HG03520 (cell line): ENCODE data around the gene SERPING1.

Source experiments
- ATAC-seq: cut with Tn5 transposase; IDR thresholded peaks from one replicate; pipeline ENCODE4 v1.9.1; 2021; ENCODE audit warnings: mild to moderate bottlenecking, moderate library complexity; ENCODE audit not compliant: unreplicated experiment

Gene SERPING1

GRCh38 chr11:57597461-57597915, at the start of gene SERPING1:
Gene SERPING1 (plus strand): TSS chr11:57597685. CDS start chr11:57598271, 586 bp downstream.
- no peak for ATAC-seq

DNA sequence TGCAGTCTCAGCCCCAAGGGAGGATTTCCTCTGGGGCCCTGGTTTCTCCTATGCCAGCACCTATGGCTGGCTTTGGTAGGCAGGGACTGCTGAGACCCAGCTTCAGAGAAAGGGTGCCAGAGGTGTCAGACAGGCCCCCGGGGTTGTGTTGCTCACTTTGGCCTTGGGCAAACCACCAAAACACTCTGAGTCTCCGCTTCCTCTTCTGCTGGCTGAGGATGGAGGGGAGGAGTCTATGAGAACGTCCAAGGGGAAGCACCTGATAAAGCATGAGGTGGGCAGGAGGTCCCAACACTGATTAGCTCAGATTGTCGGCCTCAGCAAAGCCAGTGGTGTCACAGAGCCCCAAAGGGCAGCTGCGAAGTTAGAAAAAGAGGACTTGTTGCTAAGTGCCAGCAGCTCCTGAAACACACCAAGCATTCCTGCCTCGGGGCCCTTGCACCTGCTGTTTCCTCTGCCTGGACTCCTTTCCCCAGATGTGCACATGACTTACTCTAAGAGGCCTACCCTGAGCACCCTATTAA, 49.6 kb upstream of the SERPING1 start:
- ATAC-seq: peak; percentile 83

DNA sequence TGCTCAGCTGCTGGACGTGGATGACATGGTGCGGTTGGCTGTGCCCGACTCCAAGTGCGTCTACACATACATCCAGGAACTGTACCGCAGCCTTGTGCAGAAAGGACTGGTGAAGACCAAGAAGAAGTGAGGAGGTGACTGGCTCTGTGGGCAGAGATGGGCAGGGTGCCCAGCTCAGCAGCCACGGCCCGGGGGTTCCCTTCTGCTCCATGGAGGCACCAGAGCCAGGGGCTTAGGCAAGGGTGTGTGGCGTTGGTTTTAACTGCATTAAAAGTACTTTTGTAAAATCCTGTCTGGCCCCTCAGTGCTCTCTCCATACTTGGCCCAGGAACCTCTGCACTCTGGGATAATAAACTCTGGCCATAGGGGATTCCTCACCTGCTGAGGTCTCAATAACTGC, 47.5 kb upstream of the SERPING1 start:
- no peak for ATAC-seq

GRCh38 chr11:57551941-57552340, 45.5 kb upstream of the SERPING1 start:
- no peak for ATAC-seq

DNA sequence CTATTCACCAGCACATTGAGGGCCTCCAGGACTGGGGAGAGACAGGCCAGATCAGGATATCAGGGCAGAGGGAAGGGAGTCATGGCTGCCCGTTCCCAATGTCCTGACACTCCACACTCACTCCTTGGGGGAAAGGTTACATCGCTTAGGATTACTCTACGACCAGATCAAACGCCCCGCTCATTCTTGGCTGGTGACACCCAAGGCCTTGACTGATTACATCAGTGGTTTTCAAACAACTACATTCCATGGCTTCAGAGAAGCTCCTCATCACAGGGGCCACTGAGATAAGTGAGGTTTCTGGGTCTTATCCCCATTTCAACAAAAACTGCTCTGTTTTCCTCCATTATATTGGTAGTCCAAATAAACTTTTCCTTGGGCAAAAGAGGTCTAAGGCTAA, 45.0 kb upstream of the SERPING1 start:
- ATAC-seq: no peak

GRCh38 chr11:57555393-57555792, 42.1 kb upstream of the SERPING1 start:
- no peak for ATAC-seq

- ATAC-seq: no peak
Measured at GRCh38 chr11:57556041-57556440, 41.4 kb upstream of the SERPING1 start.

DNA sequence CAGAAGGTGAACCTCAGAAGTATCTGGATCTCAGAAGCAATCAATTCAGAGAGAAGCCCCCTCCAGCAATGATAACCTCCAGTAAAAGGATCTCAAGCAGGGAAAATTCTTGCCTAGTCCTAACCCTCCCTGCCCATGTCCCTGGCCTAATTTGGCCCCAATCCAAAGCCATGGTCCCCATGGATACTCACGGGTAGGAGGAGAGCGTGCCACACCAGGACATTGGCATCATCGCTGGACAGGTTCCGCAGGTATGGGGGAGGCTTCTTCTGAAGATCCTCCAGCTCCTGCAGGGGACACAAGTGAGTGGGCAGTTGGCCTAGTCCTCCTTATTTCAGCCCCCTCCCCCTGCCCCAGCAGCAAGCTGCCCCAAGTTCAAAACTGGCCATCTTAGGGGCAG, 37.3 kb upstream of the SERPING1 start:
- ATAC-seq: no peak

DNA sequence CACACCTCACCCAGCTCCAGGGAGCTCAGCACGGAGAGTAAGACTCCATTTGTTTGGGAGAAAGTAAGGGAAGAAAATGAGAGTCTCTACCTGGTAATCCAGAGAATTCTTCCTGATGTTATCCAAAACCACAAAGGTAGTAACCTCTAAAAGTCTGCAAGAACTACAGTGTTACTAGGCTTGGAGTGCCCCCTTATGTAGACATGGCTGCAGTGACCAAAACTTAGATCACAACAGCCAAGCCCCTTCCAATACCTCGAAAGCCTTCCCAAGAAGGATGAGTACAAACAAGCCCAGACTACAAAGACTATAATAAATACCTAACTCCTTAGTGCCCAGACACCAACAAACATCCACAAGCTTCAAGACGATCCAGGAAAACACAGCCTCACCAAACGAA, 34.9 kb upstream of the SERPING1 start:
- ATAC-seq: no peak

- ATAC-seq: peak; percentile 63
Measured at GRCh38 chr11:57566005-57566904, 31.2 kb upstream of the SERPING1 start.

GRCh38 chr11:57566905-57567514, 30.5 kb upstream of the SERPING1 start:
- no peak for ATAC-seq

DNA sequence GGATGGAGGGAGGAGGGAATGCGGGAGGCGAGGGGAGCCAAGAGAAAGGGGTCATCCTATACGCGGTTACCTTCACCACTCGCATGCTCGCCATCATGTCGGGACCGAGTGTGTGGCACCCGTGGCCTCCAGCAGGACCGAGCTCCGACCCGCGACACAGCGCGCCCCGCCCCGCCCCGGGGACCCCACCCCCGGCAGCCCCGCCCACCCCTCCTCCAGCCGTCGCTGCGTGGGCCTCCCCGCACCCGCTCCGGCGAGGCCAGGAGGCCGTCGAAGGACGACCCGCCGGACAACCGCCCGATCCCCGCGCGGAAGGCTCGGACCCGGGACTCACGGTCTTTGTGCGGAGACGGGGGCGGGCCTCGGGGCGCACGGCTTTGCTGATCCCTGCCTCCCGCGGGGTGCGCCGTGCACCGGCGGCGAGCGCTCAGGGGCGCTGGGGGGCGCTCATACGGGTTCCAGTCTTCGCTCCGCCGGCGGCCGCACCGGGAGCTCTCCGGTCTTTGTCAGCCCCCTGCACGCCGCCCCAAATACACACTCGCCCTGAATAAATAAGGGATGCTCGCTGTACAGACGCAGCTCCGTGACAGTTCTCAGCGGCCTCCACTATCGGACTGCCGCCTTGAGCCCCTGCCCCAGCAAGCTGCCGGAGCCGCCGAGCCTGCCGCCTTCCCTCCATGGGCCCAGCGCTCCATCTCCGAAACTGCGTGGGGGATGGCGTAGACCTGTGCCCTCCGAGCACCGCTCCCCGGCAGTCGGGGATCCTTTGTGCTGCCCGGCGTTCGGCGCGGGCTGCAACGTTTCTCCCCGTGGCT, 29.8 kb upstream of the SERPING1 start, which contains the start of gene UBE2L6:
Gene UBE2L6, minus strand, starts transcription at position 158 of the 815 bp plus-strand sequence. Its CDS starts 61 bp downstream, at position 97.
- peak; percentile 60 for ATAC-seq

DNA sequence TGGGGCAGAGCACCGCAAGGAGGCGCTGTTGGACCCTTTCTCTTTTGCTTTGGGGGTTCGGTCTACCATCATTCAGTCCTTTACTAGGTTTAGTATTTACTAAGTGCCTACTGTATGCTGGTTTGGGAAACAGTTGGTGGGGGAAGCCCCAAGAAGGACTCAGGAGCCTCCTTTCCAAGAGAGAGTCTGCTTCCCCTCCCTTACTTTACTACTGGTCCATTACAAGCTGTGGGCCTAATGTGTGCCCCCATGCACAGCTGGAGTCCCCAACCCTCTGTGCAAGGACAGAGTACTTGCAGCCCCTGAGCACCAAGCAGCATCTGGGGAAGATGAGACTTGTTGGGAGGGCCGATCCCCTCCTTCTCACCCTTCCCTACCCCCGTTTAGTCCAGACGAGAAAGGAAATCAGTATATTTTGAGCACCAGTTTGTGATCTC, 29.1 kb upstream of the SERPING1 start:
- ATAC-seq: peak; percentile 7

DNA sequence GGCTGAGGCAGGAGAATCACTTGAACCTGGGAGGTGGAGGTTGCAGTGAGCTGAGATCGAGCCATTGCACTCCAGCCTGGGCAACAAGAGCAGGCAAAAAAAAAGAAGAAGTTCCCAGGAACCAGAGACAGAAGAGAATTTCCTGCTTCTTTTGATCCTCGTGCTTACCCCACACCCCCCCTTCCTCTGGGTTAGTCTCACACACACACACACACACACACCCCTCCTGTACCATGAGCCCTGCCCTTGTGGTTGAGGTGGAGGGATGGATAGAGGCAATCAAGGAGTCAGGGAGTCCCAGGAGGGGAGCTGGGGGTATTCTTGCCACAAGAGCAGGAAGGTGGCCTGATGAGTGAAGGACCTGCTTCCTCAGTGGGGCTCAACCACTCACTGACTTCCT, 25.9 kb upstream of the SERPING1 start:
- ATAC-seq: no peak

GRCh38 chr11:57574061-57574460, 23.4 kb upstream of the SERPING1 start:
- no peak for ATAC-seq

DNA sequence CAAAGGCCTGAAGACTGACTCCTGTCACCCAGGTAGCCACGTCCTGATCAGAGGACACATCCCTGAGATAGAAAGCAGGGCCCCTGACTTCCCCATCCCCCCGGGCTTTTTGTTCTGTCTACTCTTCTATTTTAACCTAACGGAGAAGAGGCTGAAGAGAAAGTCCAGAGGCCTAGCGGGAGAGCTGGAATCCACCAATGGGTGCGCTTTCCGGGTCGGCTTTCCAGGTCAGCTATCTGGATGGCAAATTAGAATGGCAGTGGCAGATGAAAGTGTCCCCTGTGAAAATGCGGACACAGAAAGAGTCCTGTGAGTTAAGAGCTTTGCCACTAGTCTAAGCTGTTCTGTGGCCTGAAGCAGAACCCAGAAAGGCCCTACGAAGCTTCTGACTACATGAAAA, 13.1 kb upstream of the SERPING1 start:
- ATAC-seq: no peak

DNA sequence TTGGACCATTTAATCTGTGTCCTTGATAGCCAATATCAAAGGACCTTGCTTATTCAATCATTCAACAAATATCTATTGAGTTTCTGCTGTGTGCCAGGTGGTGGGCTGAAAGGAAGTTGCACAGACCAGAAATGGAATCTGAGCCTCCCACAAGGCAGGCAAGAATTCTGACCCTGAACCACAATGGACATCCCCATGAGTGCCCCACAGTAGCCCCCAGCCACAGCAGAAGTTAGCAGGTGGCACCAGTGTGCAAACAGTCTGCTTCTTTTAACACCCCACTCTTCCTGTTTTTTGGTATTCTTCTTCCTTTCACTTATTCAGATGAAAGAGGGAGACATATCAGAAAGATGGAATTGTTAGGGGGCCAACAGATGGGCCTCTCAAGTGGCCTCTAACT, 12.2 kb upstream of the SERPING1 start:
- no peak for ATAC-seq

DNA sequence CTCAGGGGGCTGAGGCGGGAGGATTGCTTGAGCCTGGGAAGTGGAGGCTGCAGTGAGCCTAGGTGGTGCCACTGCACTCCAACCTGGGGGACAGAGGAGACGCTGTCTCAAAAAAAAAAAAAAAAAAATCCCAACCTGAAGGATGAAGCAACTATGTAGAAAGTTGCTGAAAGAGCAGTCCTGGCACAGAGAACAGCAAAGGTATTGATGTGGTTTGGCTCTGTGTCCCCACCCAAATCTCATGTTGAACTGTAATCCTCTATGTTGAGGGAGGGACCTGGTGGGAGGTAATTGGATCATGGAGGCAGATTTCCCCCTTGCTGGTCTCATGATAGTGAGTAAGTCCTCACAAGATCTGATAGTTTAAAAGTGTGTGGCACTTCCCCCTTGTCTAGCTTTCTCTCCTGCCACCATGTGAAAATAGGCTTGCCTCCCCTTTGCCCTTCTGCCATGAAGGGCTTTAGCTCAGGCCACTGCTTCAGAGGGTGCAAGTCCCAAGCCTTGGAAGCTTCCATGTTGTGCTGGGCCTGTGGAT, 10.7 kb upstream of the SERPING1 start:
- no peak for ATAC-seq

GRCh38 chr11:57588046-57588710, 9.3 kb upstream of the SERPING1 start:
- ATAC-seq: no peak

DNA sequence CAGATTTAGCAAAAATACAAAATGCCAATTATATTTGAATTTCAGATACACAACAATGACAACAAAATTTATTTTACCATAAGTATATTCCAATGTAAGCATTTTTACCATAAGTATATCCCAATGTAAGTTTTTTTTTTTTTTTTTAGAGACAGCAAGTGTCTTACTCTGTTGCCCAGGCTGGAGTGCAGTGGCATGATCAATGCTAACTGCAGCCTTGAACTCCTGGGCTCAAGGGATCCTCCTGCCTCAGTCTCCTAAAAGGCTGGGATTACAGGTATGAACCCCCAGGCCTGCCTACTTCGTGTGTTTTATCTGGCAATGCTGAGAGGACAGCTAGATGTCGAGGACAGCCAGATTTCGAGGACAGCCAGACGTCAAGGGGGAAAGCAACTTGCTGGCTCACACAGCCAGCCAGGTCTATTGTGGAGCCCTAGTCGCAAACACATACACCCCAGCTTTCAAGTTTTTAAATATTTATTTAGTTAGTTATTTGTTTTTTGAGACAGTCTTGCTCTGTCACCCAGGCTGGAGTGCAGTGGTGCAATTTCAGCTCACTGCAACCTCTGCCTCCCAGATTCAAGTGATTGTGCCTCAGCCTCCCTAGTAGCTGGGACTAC, 1.1 kb upstream of the SERPING1 start:
- ATAC-seq: no peak
